Measurements from ENCODE around the gene DNAH9. TPM values are rescaled to one million over a fixed set of nuclear protein-coding genes. Genes with fewer than 3 reads are reported as not detected.

The DNAH9 gene
- total and polyA plus RNA-seq, 4 donors: under 0.01 to 0.09 TPM; not detected in 2

DNA sequence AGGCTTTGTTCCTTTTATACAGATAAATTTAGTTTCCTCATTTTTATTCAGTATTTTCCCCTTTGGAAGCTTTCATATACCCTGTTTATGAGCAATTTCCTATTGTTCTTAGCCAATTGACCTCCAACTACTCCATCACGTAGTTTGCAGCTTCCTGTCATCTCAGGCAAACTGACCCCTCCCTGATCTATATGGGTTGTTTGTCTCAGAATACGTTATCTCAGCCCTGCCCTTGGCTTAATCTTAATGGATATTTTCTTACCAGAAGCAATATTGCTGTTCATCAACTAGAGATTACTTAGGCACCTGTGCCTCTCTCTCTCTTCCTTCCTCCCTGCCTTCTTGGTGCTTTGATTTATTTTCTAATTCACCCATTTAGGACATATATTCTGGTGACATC, 317.8 kb downstream of the DNAH9 start (continued):
- TF ChIP-seq, protein P1, sequence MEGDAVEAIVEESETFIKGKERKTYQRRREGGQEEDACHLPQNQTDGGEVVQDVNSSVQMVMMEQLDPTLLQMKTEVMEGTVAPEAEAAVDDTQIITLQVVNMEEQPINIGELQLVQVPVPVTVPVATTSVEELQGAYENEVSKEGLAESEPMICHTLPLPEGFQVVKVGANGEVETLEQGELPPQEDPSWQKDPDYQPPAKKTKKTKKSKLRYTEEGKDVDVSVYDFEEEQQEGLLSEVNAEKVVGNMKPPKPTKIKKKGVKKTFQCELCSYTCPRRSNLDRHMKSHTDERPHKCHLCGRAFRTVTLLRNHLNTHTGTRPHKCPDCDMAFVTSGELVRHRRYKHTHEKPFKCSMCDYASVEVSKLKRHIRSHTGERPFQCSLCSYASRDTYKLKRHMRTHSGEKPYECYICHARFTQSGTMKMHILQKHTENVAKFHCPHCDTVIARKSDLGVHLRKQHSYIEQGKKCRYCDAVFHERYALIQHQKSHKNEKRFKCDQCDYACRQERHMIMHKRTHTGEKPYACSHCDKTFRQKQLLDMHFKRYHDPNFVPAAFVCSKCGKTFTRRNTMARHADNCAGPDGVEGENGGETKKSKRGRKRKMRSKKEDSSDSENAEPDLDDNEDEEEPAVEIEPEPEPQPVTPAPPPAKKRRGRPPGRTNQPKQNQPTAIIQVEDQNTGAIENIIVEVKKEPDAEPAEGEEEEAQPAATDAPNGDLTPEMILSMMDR (IDR thresholded peaks at IDR 0.05; ENCODE audit: low read depth, low read length, missing input control): no peak
- no peak for TF ChIP-seq GABPA (IDR thresholded peaks at IDR 0.05 in 1 of 2, conservative IDR thresholded peaks at IDR 0.05 in 1 of 2)
- TF ChIP-seq NR2F2 (IDR thresholded peaks at IDR 0.05): no peak
- TF ChIP-seq JUND (IDR thresholded peaks at IDR 0.05): no peak

DNA sequence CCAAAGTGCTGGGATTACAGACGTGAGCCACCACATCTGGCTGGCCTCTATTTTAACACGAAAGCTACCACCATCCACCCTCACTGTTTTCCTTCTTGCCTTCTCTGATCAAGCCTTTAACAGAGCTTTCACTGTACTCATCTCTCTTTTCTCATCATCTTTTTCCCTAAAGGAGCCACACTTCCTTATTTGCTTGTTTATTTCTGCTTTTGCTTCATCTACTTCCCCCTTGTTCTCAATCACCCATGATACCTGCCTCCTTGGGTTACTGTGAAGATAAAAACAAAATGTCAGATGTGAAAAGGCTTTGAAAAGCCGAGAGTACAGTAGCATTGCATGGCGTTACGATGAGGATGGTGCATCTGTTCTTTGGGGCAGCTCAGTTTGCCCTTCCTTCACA, 319.1 kb downstream of the DNAH9 start:
- Histone ChIP-seq H3K27me3 (ENCODE audit: control insufficient read depth in 4 of 4, insufficient read depth in 4 of 4, low read length in 3 of 4) (no peaks in the 10 kb centered on the region), H3K36me3 (ENCODE audit: control insufficient read depth in 4 of 4, insufficient read depth in 3 of 4, low read depth in 1 of 4, low read length in 3 of 4) (no peaks in the 10 kb centered on the region), H3K9ac (ENCODE audit: low read depth in 1 of 2, low read length in 2 of 2) (no peak overlapping the region), H3K4me3 (ENCODE audit: low read depth in 1 of 3, low read length in 3 of 3) (no peak overlapping the region), H3K4me1 (ENCODE audit: control insufficient read depth in 4 of 4, insufficient read depth in 4 of 4, low read length in 3 of 4) (no peaks in the 10 kb centered on the region), H3K9me3 (ENCODE audit: control insufficient read depth in 4 of 4, low read length in 3 of 4) (peaks cover 0 to 1% (median under 1%) of the 10 kb centered on the region in 4 donors), H3K27ac (ENCODE audit: low read depth in 1 of 2, low read length in 2 of 2) (no peak overlapping the region)
- TF ChIP-seq JUND (IDR thresholded peaks at IDR 0.05) (no peak), GABPA (IDR thresholded peaks at IDR 0.05 in 1 of 2, conservative IDR thresholded peaks at IDR 0.05 in 1 of 2) (no peak), RXRA (IDR thresholded peaks at IDR 0.05) (no peak), HNF4A (conservative IDR thresholded peaks at IDR 0.05) (no peak), YY1 (IDR thresholded peaks at IDR 0.05) (no peak), FOXA1 (IDR thresholded peaks at IDR 0.05) (no peak), SP1 (IDR thresholded peaks at IDR 0.05) (no peak), RAD21 (IDR thresholded peaks at IDR 0.05) (no peak), TAF1 (conservative IDR thresholded peaks at IDR 0.05) (no peak), EGR1 (IDR thresholded peaks at IDR 0.05; ENCODE audit: low read depth in 2 of 2) (no peak), HNF4G (IDR thresholded peaks at IDR 0.05) (no peak), FOXA2 (IDR thresholded peaks at IDR 0.05) (no peak), NR2F2 (IDR thresholded peaks at IDR 0.05) (no peak)
- TF ChIP-seq, protein P2, sequence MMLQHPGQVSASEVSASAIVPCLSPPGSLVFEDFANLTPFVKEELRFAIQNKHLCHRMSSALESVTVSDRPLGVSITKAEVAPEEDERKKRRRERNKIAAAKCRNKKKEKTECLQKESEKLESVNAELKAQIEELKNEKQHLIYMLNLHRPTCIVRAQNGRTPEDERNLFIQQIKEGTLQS (IDR thresholded peaks at IDR 0.05): no peak
- TF ChIP-seq, protein P1 (IDR thresholded peaks at IDR 0.05; ENCODE audit: low read depth, low read length, missing input control): no peak
- TF ChIP-seq, protein P3, sequence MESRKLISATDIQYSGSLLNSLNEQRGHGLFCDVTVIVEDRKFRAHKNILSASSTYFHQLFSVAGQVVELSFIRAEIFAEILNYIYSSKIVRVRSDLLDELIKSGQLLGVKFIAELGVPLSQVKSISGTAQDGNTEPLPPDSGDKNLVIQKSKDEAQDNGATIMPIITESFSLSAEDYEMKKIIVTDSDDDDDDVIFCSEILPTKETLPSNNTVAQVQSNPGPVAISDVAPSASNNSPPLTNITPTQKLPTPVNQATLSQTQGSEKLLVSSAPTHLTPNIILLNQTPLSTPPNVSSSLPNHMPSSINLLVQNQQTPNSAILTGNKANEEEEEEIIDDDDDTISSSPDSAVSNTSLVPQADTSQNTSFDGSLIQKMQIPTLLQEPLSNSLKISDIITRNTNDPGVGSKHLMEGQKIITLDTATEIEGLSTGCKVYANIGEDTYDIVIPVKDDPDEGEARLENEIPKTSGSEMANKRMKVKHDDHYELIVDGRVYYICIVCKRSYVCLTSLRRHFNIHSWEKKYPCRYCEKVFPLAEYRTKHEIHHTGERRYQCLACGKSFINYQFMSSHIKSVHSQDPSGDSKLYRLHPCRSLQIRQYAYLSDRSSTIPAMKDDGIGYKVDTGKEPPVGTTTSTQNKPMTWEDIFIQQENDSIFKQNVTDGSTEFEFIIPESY (IDR thresholded peaks at IDR 0.05): no peak
- TF ChIP-seq, protein P4, sequence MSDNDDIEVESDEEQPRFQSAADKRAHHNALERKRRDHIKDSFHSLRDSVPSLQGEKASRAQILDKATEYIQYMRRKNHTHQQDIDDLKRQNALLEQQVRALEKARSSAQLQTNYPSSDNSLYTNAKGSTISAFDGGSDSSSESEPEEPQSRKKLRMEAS (IDR thresholded peaks at IDR 0.05): no peak
- TF ChIP-seq, protein P5, sequence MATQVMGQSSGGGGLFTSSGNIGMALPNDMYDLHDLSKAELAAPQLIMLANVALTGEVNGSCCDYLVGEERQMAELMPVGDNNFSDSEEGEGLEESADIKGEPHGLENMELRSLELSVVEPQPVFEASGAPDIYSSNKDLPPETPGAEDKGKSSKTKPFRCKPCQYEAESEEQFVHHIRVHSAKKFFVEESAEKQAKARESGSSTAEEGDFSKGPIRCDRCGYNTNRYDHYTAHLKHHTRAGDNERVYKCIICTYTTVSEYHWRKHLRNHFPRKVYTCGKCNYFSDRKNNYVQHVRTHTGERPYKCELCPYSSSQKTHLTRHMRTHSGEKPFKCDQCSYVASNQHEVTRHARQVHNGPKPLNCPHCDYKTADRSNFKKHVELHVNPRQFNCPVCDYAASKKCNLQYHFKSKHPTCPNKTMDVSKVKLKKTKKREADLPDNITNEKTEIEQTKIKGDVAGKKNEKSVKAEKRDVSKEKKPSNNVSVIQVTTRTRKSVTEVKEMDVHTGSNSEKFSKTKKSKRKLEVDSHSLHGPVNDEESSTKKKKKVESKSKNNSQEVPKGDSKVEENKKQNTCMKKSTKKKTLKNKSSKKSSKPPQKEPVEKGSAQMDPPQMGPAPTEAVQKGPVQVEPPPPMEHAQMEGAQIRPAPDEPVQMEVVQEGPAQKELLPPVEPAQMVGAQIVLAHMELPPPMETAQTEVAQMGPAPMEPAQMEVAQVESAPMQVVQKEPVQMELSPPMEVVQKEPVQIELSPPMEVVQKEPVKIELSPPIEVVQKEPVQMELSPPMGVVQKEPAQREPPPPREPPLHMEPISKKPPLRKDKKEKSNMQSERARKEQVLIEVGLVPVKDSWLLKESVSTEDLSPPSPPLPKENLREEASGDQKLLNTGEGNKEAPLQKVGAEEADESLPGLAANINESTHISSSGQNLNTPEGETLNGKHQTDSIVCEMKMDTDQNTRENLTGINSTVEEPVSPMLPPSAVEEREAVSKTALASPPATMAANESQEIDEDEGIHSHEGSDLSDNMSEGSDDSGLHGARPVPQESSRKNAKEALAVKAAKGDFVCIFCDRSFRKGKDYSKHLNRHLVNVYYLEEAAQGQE (IDR thresholded peaks at IDR 0.05): no peak
- no peak for DNase-seq (ENCODE audit: low spot score)
- WGBS: 75% methylated on average over 5 of the region's 5 CpGs

All from liver (tissue), 9 donors.